ENCODE results near the gene WWP2.
"Not testable (repeated sequence)": the region's sequence is repeated elsewhere in the genome, so short reads cannot be mapped to it uniquely, and the experiment has no call there.

The WWP2 gene

DNA sequence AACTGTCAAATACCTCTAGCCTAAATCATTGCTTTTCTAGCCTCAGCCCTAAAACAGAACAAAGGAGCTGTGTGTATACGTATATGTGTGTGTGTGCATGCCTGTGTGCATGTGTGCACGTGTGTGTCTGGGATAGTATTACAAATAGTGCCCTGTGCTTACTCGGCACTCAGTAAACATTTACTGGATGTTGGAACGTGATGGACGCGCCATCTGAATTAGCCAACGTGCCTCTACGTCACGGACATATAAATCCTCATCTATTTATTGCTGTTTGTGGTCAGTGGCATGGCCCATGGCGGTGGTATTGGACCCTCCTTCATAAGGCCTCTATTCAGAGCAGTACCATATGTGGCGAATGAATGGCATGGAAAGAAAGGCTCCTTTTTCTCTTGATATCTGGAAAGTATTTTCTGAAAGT is 37.5 kb downstream of the WWP2 start:
- TF ChIP-seq, protein P1, sequence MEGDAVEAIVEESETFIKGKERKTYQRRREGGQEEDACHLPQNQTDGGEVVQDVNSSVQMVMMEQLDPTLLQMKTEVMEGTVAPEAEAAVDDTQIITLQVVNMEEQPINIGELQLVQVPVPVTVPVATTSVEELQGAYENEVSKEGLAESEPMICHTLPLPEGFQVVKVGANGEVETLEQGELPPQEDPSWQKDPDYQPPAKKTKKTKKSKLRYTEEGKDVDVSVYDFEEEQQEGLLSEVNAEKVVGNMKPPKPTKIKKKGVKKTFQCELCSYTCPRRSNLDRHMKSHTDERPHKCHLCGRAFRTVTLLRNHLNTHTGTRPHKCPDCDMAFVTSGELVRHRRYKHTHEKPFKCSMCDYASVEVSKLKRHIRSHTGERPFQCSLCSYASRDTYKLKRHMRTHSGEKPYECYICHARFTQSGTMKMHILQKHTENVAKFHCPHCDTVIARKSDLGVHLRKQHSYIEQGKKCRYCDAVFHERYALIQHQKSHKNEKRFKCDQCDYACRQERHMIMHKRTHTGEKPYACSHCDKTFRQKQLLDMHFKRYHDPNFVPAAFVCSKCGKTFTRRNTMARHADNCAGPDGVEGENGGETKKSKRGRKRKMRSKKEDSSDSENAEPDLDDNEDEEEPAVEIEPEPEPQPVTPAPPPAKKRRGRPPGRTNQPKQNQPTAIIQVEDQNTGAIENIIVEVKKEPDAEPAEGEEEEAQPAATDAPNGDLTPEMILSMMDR (IDR thresholded peaks at IDR 0.05; ENCODE audit: low read depth, low read length) = no peak
- H3K4me3 ChIP-seq (ENCODE audit: low read depth, low read length) = no peak overlapping the region

DNA sequence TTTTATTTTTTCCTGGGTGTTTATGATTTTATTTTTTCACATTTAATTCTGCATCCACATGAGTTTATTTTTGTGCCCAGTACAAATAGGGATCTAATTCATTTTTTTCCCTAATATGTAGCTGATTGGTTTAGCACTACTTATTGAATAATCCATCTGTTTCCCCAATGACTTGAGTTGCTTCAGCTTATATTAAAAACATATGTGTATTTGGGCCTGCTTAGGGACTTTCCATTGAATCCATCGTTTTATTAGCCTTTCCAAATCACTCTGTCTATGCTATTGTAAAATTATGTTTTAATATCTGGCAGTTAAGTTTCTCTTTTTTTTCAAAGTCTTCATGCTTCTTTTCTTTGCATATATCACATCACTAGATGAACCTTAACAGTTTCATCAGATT is 42.2 kb downstream of the WWP2 start:
- TF ChIP-seq, protein P1 (IDR thresholded peaks at IDR 0.05; ENCODE audit: low read depth, low read length) = no peak
- no peak overlapping the region for H3K4me3 ChIP-seq (ENCODE audit: low read depth, low read length)

DNA sequence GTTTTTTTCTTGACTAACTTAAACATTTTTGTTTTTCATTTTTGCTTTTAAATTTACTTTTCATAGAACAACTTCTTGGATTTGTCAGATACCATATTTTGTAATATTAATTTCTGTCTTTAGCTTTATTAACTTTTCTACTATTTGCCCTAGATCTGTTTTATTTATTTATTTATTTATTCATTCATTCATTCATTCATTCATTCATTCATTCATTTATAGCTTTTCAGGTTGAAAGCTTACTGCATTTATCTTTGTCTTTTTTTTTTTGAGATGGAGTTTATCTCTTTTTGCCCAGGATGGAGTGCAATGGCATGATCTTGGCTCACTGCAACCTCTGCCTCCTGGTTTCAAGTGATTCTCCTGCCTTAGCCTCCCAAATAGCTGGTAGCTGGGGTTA is 44.6 kb downstream of the WWP2 start:
- H3K4me3 ChIP-seq (ENCODE audit: low read depth, low read length) = not testable (repeated sequence)

DNA sequence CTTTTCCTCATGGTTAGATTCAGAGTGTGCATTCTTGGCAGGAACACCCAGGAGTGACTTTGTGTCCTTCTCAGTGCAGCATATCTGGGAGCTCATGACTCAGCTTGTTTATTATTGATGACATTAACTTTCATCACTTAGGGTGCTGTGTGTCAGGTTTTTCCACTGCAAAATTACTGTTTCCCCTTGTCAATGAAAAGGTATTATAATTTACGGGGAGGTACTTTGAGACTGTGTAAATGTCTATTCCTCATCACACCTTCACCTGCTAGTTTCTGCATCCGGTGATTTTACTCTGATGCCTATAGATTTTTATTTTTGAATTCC is 50.5 kb downstream of the WWP2 start:
- H3K4me3 ChIP-seq (ENCODE audit: low read depth, low read length) = no peak overlapping the region
- TF ChIP-seq, protein P1 (IDR thresholded peaks at IDR 0.05; ENCODE audit: low read depth, low read length) = no peak

DNA sequence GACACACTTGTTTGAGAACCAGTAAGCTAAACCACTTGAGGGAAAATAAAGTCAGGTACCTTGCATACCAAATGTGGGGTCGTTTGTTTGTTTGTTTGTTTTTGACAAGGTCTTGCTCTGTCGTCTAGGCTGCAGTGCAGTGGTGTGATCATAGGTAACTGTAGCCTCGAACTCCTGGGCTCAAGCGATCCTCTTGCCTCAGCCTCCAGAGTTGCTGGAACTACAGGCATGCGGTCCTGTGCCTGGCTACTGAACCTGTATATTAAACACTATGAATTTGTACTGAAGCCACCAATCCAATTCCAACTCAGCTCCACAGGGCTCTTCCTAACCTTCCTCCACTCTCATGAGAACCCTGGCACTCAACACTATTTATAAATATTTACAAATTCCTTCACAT is 51.9 kb downstream of the WWP2 start:
- H3K4me3 ChIP-seq (ENCODE audit: low read depth, low read length) = no peak overlapping the region
- TF ChIP-seq, protein P1 (IDR thresholded peaks at IDR 0.05; ENCODE audit: low read depth, low read length) = no peak

DNA sequence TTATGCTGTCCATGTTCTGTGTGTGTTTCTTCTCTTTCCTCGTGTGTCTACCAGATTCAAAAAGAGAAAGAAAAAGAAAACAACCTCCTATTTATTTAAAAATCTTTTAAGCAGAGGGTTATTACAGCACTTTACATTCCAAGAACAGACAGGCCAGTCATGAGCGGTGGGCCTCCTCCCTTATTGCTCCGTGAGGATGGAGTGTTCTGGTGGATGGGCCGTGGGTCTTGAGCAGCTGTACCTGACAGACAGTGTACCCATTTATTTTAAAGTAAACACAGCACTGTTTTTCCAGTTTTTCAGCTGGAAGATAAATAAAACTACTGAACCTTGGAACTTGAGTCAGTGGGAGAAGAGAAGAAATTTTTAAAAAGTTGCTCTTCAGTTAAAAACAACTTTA is 52.4 kb downstream of the WWP2 start:
- no peak overlapping the region for H3K4me3 ChIP-seq (ENCODE audit: low read depth, low read length)
- TF ChIP-seq, protein P1 (IDR thresholded peaks at IDR 0.05; ENCODE audit: low read depth, low read length) = no peak

DNA sequence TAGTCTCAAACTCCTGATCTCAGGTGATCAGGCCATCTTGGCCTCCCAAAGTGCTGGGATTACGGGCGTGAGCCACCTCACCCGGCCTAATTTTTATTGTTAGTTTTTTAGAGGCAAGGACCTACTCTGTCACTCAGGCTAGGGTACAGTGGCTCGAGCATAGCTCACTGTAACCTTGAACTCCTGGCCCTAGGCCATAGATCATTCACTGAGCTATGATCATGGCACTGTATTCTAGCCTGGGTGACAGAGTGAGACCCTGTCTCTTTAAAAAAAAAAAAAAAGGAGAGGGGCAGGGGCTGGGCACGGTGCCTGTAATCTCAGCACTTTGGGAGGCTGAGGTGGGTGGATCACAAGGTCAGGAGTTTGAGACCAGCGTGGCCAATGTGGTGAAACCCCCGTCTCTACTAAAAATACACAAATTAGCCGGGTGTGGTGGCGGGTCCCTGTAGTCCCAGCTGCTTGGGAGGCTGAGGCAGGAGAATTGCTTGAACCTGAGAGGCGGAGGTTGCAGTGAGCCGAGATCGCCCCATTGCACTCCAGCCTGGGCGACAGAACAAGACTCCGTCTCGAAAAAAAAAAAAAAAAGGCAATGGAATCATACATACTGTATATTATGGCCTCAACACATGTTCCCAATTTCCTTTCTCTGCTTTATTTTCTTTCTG is 53.2 kb downstream of the WWP2 start:
- H3K4me3 ChIP-seq (ENCODE audit: low read depth, low read length) = not testable (repeated sequence)

DNA sequence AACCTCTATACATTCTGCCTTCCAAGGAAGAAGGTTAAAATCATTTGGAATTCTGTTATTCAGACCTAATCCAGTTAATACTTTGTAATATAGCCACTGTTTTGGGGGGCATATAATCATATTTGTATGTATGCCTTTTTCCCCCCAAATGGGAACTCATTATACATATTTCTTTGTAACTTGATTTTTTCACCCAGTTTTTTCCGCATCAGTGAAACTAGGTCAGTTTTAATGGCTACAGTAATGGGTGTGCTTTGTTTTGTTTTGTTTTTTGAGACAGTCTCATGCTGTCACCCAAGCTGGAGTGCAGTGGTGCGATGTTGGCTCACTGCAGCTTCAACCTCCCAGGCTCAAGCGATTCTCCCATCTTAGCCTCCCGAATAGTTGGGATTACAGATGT is 54.9 kb downstream of the WWP2 start:
- no peak overlapping the region for H3K4me3 ChIP-seq (ENCODE audit: low read depth, low read length)
- TF ChIP-seq, protein P1 (IDR thresholded peaks at IDR 0.05; ENCODE audit: low read depth, low read length) = no peak
